GM18526 (cell line): ENCODE results near the gene CCDC50.

Experiments used
- POLR2A ChIP-seq: IDR thresholded peaks from 3 replicates; pipeline ENCODE4 v1.6.1; 2011; ENCODE audit not compliant: insufficient read length; ENCODE audit errors: extremely low read depth

CCDC50 gene

DNA sequence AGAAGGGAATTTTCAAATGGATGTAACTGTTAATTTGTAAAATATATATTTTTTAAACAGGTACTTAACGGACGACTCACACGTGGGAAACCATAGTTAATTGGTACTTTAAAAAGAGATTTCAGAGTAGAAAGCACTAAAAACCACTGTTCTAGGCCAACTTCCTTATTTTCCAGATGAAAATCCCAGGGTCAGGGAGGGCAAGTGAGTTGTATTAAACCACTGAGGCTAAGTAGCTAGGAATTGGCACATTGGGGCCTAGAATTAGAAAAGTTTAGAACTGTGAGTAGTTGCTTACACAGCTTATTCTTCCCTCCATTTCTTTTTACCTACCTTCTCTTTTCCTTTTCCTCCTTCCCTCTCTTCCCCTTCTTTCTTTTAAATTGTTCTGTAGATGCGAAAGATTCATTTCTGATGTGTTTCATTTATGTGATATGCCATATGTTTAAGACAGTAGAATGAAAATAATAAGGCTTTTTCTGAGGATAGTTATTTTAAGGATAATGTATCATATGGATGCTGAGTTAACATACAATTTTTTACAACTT is 5.2 kb downstream of the CCDC50 start:
- TF ChIP-seq POLR2A: no peak

DNA sequence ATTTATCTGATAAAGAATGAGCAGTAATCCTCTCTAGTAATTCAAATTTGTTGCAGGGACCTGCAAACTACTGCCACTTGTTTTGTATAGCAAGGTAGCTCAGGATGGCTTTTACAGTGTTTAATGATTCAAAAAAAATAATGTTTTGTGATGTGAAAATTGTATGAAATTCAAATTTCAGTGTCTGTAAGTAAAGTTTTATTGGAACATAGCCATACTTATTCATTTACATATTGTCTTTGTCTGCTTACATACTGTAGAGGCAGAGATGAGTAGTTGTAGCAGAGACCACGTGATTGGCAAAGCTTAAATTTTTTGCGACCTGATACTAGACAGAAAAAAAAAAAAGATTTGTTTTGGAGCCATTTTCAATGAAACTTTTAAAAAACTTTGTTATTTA is 7.6 kb downstream of the CCDC50 start:
- no peak for TF ChIP-seq POLR2A

- no peak for TF ChIP-seq POLR2A
Measured at GRCh38 chr3:191338177-191338488, 8.9 kb downstream of the CCDC50 start.

DNA sequence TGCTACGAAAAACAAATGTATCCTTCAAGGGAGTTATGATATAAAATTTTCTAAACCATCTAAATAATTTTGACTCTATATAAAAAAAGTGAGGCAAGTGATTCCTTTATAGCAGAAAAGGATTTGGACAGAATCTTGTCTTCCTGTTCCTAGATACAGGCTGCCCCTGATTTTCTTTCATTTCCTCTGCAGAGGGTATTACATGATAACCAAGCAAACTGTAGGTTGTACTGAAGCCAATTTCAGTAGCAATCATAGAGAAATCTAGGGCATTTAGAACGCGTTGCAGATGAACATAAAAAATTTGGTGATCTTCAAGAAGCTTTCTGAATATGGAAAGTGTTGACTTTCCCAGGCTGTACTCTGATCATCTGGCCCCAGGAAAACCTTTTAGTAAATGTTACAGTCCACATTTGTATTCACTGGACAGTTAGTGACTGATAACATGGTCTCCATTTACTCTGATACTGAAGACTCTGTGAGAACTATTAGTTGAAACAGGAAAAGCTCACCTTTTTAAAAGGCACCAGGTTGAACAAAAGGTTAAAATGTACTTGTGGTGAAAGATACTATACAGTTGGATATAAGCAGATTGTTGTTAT is 10.2 kb downstream of the CCDC50 start:
- no peak for TF ChIP-seq POLR2A

- TF ChIP-seq POLR2A: no peak
Measured at GRCh38 chr3:191340351-191340750, 11.2 kb downstream of the CCDC50 start.

GRCh38 chr3:191340966-191341365 is 11.8 kb downstream of the CCDC50 start:
- no peak for TF ChIP-seq POLR2A

DNA sequence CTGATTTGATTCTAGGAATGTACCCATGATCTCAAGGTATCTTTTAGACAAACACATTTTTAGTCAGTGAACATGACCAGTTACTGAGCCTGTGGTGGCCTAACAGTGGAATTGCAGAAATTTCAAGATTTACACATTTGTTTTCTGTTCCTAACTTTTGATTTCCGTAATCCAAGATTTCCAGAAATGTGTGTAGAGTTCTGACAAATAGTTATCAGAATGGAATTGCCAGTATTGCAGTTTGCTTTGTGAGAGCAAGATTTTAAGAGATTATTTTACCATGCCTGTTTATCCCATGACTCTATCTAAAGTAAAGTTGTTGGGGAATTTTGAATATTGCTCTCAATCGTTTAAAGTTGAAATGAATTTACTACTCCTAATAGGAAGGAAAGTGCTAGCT is 12.8 kb downstream of the CCDC50 start:
- TF ChIP-seq POLR2A: no peak

DNA sequence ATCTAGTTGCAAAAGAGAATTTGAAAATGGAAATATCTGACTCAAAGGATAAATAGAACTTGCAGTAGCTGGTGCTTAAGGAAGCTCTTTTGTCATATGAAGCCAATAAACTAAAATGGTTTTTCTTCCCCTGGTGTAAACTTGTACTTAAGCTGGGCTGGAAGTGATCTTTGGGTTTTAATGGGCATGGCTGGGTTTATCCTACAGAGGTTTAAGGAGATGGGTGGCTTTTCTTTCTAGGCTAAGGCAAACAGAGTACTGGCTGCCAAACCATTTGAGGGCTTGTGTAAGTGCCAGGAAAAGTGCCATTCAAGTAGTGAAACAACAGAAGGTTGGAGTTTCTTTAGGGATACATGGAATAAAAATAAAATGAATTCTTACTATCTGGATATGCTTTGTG is 13.2 kb downstream of the CCDC50 start:
- TF ChIP-seq POLR2A: no peak

GRCh38 chr3:191343115-191343514 is 13.9 kb downstream of the CCDC50 start:
- no peak for TF ChIP-seq POLR2A

GRCh38 chr3:191343913-191344312 is 14.7 kb downstream of the CCDC50 start:
- no peak for TF ChIP-seq POLR2A

DNA sequence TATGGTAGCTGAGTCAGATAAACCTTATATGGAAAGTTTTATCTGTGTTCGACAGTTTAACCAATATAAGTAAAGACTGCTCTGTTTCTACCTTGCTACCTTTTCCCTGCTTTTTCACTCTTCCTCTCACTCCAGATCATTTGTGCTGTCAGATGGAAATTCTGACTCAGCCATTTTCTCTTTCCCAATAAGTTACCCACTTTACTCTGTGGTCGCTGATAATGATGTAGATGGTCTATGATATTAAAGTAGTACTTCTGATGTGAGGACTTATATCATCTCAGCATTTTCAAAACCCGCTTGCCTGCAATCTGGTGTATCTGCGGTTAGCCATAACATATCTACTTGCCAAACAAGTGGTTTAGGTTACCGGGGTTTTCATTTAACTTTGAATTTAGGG is 16.1 kb downstream of the CCDC50 start:
- no peak for TF ChIP-seq POLR2A

DNA sequence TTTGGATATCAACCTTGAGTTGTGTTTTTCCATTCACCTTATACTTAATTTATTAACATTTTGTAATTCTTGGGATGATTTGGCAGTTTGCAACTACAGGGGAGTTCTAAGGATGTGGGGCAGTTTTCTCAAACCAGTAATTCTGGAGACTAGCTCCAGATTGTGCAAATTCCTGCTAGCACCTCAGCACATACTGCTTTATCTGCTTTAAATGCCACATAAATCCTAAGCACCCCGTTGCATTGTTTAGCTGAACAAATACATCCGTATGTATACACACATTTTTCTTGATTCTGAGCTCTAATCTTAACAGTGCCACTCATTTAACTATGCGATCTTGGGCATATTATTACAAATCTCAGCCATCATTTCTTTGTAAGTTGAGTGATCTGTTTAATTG is 18.0 kb downstream of the CCDC50 start:
- TF ChIP-seq POLR2A: no peak

DNA sequence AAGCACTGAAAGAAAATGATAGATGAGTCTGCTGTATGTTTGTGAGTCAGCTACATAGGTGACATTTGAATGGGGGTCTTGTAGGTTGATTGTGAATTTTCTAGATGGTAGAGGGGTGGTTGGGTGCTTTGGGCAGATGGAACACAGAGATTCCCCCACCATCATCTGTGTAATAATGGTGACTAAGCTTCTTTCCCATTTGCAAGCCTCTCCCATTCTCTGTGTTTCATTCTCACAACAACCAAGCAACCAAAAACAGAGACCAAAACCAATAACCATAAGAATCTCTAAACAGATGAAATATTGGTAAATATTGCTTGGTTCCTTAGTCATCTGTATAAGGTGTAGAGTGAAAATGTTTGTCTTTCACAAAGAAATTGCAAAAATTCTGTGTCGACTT is 18.9 kb downstream of the CCDC50 start:
- TF ChIP-seq POLR2A: no peak

DNA sequence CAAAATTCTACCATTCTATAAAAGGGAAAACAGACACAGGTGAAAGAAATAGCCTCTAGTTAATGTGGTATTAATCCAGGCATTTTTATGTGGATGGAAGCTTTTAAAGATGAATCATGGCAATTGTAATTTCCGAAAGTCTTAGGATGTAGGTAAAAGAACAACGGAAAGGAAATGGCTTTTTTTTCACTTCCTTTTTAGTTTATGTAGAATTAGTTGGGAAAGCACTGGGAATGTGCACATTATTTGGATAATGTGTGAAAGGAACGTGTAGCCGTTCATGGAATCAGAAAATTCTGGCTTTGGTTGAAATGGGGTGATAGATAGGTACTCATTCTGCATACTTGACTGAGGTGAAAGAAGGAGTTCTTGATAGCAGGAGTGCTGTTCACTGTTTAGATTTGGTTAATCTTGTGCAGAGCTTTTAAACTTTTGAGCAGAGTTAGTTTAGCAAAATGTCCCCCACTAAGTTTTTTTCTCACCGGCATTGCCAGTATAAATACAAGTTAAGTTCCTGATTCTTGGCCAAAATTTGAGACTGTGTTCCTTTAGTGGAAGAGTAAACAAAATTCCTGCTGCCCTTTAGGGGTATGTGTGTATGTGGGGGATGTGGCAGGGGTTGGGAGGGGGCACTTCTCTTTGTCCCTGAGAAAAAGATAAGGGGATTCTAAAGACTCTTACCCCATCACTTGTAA is 21.3 kb downstream of the CCDC50 start:
- no peak for TF ChIP-seq POLR2A

- TF ChIP-seq POLR2A: no peak
Measured at GRCh38 chr3:191352014-191352413, 22.8 kb downstream of the CCDC50 start.

GRCh38 chr3:191353022-191353777 is 24.0 kb downstream of the CCDC50 start:
- no peak for TF ChIP-seq POLR2A
